Measurements from ENCODE around the gene KCNA3. TPM values are rescaled to one million over a fixed set of nuclear protein-coding genes. Genes with fewer than 3 reads are reported as not detected.

The KCNA3 gene
- total RNA-seq (2014; rRNA removed; shearing (Covaris generic)), result not detected in 2 replicates

DNA sequence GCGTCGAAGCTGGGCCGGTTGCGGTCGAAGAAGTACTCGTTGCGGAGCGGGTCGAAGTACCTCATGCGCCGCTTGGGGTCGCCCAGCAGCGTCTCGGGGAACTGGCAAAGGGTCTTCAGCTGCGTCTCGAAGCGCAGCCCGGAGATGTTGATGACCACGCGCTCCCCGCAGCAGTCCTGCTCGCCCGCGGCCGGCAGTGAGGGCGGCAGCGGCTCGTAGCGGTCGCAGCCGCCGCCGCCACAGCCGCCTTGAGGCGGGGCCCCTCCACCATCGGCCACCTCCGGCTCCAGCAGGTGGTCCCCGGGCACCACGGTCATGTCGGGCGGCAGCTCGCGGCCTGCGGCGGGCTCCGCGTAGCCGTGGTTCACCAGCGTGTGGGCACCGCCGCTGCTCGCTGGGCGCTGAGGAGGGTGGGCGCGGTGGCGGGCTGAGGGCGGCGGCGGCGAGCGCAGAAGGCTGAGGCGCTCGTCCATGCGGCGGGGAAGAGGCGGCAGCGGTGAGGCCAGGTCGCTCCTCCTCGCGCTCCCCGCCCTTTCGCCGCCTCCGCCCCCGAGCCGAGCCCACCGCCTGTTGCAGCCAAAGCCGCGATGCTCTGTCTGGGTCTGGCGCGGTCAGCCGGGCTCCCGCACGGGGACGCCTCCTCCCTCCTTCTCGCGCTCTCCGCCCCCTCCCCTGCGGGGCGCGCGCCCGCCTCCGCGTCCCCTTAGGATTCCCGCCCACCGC lies at the start of gene KCNA3:
KCNA3 (minus strand) TSS at position 604 of the 723 bp plus-strand sequence; CDS start at position 473, 131 bp downstream.
- Histone ChIP-seq H3K27me3 (replicated peaks) (peaks cover 53% of the 10 kb centered on the region), H3K9me3 (replicated peaks) (0 out of 2 replicates have a peak, but pooled peaks cover 9% of the 10 kb centered on the region), H3K4me1 (replicated peaks) (no peaks in the 10 kb centered on the region), H3K36me3 (no peaks in the 10 kb centered on the region), H3K27ac (no peak within 1 kb of the TSS), H3K4me3 (no peak within 1 kb of the TSS)
- no peak for DNase-seq (ENCODE audit: low read depth in 1 of 2, low spot score in 2 of 2)

DNA sequence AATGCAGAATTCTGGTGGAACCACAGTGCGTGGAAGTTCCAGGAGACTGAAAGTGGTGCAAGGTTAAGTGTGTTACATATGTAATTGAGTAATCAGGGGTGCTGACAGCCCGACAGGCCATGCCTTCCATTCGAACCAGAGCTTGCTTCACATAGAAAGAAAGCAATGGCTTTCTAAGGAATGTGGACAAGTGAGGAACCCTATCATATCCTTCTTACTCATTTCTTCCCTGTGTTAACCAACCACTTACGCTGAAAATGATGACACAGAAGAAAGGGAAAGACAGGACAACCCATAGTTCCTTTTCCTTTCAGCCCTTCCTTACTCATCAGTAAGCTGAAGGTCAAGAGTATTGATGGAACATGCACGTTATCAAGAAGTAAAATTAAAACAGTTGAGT lies 48.1 kb upstream of the KCNA3 start:
- DNase-seq (ENCODE audit: low read depth in 1 of 2, low spot score in 2 of 2), result no peak
- Histone ChIP-seq H3K4me1 (replicated peaks) (no peaks in the 10 kb centered on the region), H3K4me3 (no peak overlapping the region), H3K27ac (no peak overlapping the region), H3K27me3 (replicated peaks) (0 out of 2 replicates have a peak, but pooled peaks cover 2% of the 10 kb centered on the region), H3K9me3 (replicated peaks) (no peaks in the 10 kb centered on the region), H3K36me3 (no peaks in the 10 kb centered on the region)

DNA sequence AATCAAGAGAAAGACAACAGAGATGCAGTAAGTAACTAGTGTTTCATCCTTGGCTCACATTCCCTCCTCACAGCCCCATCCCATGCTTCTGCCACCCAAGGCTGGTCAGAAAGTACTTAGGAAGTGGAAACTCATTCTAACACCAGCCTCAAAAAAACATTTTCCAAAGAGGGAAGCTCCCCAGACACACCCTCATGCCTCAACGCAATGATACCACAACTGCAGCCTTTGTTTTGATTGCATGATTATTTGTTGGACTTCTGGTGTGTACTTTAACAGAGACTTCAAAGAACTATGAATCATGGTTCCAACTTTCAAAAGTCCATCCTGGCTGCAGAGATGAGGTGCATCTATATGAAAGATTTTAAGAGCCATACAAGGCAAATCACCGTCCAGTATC lies 45.2 kb upstream of the KCNA3 start:
- Histone ChIP-seq H3K27me3 (replicated peaks) (0 out of 2 replicates have a peak, but pooled peaks cover 2% of the 10 kb centered on the region), H3K9me3 (replicated peaks) (no peaks in the 10 kb centered on the region), H3K27ac (no peak overlapping the region), H3K4me1 (replicated peaks) (no peaks in the 10 kb centered on the region), H3K4me3 (no peak overlapping the region), H3K36me3 (no peaks in the 10 kb centered on the region)
- no peak for DNase-seq (ENCODE audit: low read depth in 1 of 2, low spot score in 2 of 2)

DNA sequence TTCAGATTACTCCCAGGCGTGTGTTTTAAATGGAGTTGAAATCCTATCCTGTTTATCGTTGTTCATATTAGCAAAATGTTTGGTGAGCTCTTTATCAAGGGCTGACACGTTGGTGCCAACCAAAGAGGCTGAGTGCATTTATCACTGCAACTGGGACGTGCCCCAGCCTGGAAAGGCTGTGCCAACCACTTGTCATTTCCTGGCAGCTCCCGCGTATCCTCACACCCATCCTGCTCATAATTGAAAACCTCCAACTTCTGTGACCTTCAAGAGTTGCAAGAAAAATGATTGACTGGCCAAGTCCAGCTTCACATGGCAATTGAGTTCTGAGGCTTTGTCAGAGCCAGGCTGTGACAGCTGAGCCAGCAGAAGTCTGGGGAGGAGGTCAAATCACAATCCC lies 43.7 kb upstream of the KCNA3 start:
- H3K4me1 ChIP-seq (replicated peaks), result no peaks in the 10 kb centered on the region
- H3K36me3 ChIP-seq, result no peaks in the 10 kb centered on the region
- no peak overlapping the region for H3K27ac ChIP-seq
- H3K27me3 ChIP-seq (replicated peaks), result peaks cover 2% of the 10 kb centered on the region; the same call in 1 of the 2 replicates
- H3K4me3 ChIP-seq, result no peak overlapping the region
- no peak for DNase-seq (ENCODE audit: low read depth in 1 of 2, low spot score in 2 of 2)
- H3K9me3 ChIP-seq (replicated peaks), result no peaks in the 10 kb centered on the region

DNA sequence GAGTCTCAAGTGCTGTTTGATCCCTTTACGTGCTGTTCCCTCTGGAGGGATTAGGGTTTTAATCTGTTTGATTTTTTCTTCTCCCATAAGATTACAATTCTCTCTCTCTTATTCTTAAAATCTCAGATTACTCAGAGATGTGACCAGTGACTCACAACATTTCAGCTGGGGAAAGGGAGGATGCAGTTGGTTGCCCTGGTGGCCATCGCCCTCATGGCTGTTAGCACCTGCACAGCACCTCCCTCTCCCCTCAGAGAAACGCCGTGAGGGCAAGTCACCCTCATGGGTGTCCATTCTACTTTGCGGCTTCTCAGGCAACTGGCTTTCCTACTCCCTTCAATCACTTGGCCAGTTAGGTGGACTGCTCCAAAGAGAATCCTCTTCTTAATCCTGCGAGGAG lies 42.4 kb upstream of the KCNA3 start:
- Histone ChIP-seq H3K27ac (no peak overlapping the region), H3K27me3 (replicated peaks) (peaks cover 2% of the 10 kb centered on the region; the same call in 1 of the 2 replicates), H3K4me3 (no peak overlapping the region), H3K4me1 (replicated peaks) (no peaks in the 10 kb centered on the region), H3K9me3 (replicated peaks) (no peaks in the 10 kb centered on the region), H3K36me3 (no peaks in the 10 kb centered on the region)
- DNase-seq (ENCODE audit: low read depth in 1 of 2, low spot score in 2 of 2), result no peak

DNA sequence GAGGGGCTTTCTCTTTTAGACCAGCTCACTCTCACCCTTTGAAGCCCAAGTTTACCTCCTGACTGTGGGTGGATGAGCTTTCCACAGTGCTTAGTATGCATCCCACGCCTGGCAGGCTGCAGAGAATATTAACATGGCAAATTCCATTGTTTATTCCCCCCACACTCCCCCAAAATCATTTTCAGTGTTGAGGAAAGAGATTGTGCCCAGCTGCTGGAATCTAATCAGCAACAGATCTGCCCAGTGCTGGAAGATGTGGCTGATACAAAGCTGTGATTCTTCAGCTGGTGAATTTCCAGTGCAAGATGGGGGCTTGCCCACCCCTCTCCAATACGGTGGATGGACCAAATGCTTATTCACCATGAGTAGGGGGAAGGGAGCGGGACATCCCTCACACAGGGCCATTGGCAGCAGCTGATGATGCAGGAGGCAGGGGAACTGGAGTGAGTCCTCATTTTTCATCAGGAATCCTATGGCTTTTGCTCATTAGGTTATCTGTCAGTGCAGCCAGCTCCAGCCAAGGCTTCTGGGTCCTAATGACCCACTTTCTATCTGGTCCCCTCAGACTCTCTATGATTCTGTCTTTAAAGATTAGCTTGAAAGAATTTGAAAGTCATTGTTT lies 39.7 kb upstream of the KCNA3 start:
- H3K4me1 ChIP-seq (replicated peaks), result no peaks in the 10 kb centered on the region
- H3K27ac ChIP-seq, result no peak overlapping the region
- no peaks in the 10 kb centered on the region for H3K9me3 ChIP-seq (replicated peaks)
- H3K36me3 ChIP-seq, result no peaks in the 10 kb centered on the region
- H3K4me3 ChIP-seq, result no peak overlapping the region
- H3K27me3 ChIP-seq (replicated peaks), result no peaks in the 10 kb centered on the region; the same call in 1 of the 2 replicates
- no peak for DNase-seq (ENCODE audit: low read depth in 1 of 2, low spot score in 2 of 2)

DNA sequence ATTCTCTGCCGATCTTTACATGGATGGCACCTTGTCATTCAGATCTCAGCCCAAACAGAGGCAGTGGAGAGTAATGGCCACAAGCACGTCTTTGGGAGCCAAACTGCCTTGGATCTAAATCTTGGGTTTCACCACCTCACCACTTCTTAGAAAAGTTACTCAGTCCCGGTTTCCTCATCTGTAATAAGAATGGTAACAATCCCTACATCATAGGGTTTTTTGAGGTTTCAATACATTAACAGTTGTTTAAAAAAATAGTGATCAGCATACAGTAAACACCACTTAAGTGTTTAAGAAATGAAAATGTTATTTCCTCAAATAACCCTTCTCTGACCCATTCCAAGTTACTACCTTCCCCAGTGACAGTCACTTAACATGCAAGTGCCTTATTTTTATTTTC lies 38.5 kb upstream of the KCNA3 start:
- Histone ChIP-seq H3K9me3 (replicated peaks) (no peaks in the 10 kb centered on the region), H3K36me3 (no peaks in the 10 kb centered on the region), H3K4me1 (replicated peaks) (no peaks in the 10 kb centered on the region), H3K27ac (no peak overlapping the region), H3K27me3 (replicated peaks) (no peaks in the 10 kb centered on the region; the same call in 1 of the 2 replicates), H3K4me3 (no peak overlapping the region)
- no peak for DNase-seq (ENCODE audit: low read depth in 1 of 2, low spot score in 2 of 2)

DNA sequence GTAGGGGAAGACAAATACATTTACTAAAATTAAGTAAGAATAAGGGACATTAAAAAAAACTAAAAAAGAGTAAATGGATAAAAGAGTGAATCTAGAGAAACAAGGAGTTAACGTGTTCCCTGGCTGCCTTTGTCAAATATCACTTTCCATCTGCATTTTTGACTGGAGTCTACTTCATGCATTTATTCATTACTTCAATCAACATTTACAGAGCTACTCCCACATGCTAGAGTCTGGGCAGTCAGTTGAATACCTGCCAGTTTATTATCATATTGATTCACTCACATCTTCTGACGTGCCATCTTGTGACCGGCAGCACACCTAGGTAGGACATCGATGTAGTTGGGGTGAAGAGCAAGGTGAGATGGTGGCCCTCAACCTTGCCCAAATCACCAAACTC lies 35.6 kb upstream of the KCNA3 start:
- Histone ChIP-seq H3K27me3 (replicated peaks) (no peaks in the 10 kb centered on the region; the same call in 1 of the 2 replicates), H3K4me3 (no peak overlapping the region), H3K4me1 (replicated peaks) (no peaks in the 10 kb centered on the region), H3K36me3 (no peaks in the 10 kb centered on the region), H3K9me3 (replicated peaks) (no peaks in the 10 kb centered on the region), H3K27ac (no peak overlapping the region)
- DNase-seq (ENCODE audit: low read depth in 1 of 2, low spot score in 2 of 2), result no peak

DNA sequence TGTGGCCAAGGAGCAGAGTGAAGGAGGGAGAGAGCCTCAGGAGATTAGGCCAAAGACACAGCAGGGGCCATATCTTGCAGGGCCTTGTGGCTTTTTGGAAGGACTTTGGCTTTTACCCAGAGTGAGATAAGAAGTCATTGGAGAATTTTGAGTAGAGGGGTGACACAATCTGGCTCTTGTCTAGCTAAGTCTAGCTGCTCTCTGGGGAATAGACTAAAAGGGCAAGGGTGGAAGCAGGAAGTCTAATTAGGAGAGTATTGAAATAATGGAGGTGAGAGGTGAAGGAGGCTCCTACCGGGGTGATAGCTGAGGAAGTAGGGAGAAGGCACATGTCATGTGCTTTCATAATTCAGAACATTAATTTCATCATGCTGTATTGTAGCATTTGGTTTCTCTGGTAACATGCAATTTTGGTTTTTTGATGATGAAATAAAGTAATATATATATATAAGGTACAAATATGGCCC lies 34.3 kb upstream of the KCNA3 start:
- no peak for DNase-seq (ENCODE audit: low read depth in 1 of 2, low spot score in 2 of 2)
- H3K36me3 ChIP-seq, result no peaks in the 10 kb centered on the region
- no peaks in the 10 kb centered on the region for H3K9me3 ChIP-seq (replicated peaks)
- no peak overlapping the region for H3K4me3 ChIP-seq
- H3K27ac ChIP-seq, result no peak overlapping the region
- H3K4me1 ChIP-seq (replicated peaks), result no peaks in the 10 kb centered on the region
- H3K27me3 ChIP-seq (replicated peaks), result no peaks in the 10 kb centered on the region; the same call in 1 of the 2 replicates

DNA sequence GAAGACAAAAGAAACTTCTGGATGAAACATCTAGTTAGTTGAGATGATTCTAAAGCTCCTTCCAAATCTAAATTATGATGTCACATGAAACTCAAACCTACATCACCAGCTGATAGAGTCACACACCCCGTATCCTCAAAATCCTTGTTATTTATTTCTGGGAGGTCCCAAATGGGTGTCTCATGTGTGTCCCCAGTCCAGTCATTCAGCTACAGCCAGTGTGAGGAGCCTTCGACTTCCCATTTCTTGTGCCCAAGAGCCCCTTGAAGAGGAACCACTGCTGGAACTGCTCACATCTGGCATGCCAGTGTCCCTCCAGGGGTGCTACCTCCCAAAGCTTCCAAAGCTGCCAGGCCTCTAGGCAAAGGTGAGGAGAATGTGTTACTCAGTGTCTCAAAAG lies 32.5 kb upstream of the KCNA3 start:
- H3K4me3 ChIP-seq, result no peak overlapping the region
- DNase-seq (ENCODE audit: low read depth in 1 of 2, low spot score in 2 of 2), result no peak
- H3K27ac ChIP-seq, result no peak overlapping the region
- no peaks in the 10 kb centered on the region for H3K27me3 ChIP-seq (replicated peaks)
- no peaks in the 10 kb centered on the region for H3K36me3 ChIP-seq
- no peaks in the 10 kb centered on the region for H3K4me1 ChIP-seq (replicated peaks)
- H3K9me3 ChIP-seq (replicated peaks), result no peaks in the 10 kb centered on the region

DNA sequence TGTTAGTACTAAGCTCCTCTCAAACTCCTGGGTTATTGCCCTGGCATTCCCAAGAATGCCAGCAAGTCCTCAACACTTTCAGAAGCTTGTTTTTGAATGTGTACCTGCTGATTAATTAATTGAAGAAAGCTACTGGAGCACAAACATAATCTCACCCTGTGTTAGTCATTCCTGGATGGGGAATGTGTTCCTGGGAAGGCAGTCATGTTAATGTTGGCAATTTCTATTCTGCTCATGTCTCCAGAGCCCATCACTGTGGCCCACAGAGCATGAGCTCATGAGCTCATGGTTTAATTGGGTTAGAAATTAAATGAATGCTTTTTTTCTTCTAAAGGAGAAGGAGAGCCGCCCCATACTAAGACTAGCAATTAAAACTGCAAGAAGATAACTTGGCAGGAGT lies 31.9 kb upstream of the KCNA3 start:
- H3K36me3 ChIP-seq, result no peaks in the 10 kb centered on the region
- DNase-seq (ENCODE audit: low read depth in 1 of 2, low spot score in 2 of 2), result no peak
- no peaks in the 10 kb centered on the region for H3K27me3 ChIP-seq (replicated peaks)

DNA sequence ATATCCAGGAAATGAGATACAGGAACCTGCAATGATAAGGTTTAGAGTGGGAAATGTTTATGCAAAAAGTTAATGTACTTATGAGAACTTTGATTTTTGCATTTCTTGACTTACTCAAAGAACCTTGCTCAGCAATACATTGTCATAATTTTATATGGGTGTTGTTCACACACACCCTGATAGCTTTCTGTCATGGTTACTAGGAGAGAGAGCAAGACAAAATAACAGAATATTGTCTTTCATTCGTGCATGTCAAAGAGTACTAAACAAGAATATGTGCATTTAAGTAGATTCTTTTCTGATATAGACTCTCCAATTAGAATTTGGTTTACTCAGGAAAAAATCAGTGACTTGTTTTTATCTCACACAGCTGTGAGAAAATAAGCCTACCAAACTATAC lies 27.5 kb upstream of the KCNA3 start:
- DNase-seq (ENCODE audit: low read depth in 1 of 2, low spot score in 2 of 2), result no peak
- Histone ChIP-seq H3K4me1 (replicated peaks) (no peaks in the 10 kb centered on the region), H3K27ac (no peak overlapping the region), H3K36me3 (no peaks in the 10 kb centered on the region), H3K9me3 (replicated peaks) (no peaks in the 10 kb centered on the region), H3K27me3 (replicated peaks) (no peaks in the 10 kb centered on the region), H3K4me3 (no peak overlapping the region)

More for the DNA sequence above, 31.9 kb upstream of the KCNA3 start:
- no peak overlapping the region for H3K27ac ChIP-seq
- no peaks in the 10 kb centered on the region for H3K9me3 ChIP-seq (replicated peaks)
- H3K4me1 ChIP-seq (replicated peaks), result no peaks in the 10 kb centered on the region
- no peak overlapping the region for H3K4me3 ChIP-seq

DNA sequence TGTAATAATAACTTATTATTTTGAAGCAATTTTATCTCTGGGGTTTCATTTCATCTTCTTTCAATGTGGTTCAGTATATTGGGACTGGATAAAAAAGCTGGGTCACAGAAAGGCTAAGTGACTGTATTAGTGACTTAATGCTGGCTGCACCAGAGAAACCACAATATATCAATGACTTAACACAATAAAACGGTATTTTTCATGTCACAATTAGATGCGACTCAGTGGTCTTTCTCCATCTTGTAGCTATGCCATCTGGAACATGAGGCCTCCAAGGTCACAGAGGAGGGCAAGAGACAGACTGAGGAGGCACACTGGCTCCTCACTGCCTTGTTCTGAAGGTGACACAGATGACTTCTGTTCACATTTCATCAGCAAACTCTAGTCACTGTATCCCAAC lies 26.0 kb upstream of the KCNA3 start:
- DNase-seq (ENCODE audit: low read depth in 1 of 2, low spot score in 2 of 2), result no peak
- H3K4me1 ChIP-seq (replicated peaks), result no peaks in the 10 kb centered on the region

DNA sequence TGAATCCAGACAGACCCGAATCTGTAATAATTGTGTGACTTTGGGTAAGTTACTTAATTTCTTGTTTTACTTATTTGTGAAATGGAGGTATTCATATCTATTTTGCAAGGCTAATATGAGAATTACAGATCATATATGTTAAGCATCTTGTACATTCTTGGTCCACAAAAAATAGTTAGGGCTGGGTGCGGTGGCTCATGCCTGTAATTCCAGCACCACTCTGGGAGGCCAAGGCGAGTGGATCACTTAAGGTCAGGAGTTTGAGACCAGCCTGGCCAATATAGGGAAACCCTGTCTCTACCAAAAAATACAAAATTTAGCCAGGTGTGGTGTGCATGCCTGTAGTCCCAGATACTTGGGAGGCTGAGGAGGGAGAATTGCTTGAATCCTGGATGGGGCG lies 22.9 kb upstream of the KCNA3 start:
- no peak for DNase-seq (ENCODE audit: low read depth in 1 of 2, low spot score in 2 of 2)
- H3K4me1 ChIP-seq (replicated peaks), result no peaks in the 10 kb centered on the region
- H3K36me3 ChIP-seq, result no peaks in the 10 kb centered on the region
- no peaks in the 10 kb centered on the region for H3K9me3 ChIP-seq (replicated peaks)
- no peak overlapping the region for H3K4me3 ChIP-seq
- H3K27ac ChIP-seq, result no peak overlapping the region
- H3K27me3 ChIP-seq (replicated peaks), result peaks cover 6% of the 10 kb centered on the region; the same call in 1 of the 2 replicates

More for the DNA sequence above, 26.0 kb upstream of the KCNA3 start:
- H3K27ac ChIP-seq, result no peak overlapping the region
- H3K9me3 ChIP-seq (replicated peaks), result no peaks in the 10 kb centered on the region
- H3K36me3 ChIP-seq, result no peaks in the 10 kb centered on the region
- H3K27me3 ChIP-seq (replicated peaks), result no peaks in the 10 kb centered on the region
- no peak overlapping the region for H3K4me3 ChIP-seq
